Measurements from ENCODE around the gene GINS2.
A peak's percentile ranks its signal among the peaks of the same experiment; 100 is the strongest.

Gene GINS2

DNA sequence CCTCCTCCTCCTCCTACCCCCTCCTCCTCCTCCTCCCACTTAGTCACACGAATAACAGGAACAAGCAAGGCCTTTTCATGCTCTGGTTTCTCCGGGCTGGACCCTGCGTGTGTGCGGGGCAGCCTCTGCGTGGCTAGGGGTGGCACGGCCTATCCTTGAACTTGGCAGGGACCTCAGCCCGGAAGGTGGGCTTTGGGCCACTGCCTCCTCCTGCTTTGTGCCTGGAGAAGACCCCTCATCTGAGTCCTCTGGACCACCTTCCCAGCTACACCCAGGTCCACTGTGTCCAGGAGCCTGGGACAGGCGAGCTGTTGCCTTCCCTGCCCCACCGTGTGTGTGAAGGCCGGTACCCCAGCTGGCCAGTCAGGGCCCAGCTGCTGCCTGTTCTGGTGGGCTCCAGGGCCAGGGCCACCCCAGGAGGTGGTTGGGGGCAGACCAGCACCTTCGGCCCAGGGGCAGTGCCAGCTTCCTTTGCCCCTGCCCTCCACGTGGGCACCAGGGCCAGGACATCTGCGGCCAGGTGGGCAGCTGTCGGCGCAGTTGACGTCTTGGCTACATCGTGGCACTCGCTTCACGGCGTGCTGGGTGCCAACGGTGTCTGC lies 35.4 kb downstream of the GINS2 start:
- DNase-seq: no peak

DNA sequence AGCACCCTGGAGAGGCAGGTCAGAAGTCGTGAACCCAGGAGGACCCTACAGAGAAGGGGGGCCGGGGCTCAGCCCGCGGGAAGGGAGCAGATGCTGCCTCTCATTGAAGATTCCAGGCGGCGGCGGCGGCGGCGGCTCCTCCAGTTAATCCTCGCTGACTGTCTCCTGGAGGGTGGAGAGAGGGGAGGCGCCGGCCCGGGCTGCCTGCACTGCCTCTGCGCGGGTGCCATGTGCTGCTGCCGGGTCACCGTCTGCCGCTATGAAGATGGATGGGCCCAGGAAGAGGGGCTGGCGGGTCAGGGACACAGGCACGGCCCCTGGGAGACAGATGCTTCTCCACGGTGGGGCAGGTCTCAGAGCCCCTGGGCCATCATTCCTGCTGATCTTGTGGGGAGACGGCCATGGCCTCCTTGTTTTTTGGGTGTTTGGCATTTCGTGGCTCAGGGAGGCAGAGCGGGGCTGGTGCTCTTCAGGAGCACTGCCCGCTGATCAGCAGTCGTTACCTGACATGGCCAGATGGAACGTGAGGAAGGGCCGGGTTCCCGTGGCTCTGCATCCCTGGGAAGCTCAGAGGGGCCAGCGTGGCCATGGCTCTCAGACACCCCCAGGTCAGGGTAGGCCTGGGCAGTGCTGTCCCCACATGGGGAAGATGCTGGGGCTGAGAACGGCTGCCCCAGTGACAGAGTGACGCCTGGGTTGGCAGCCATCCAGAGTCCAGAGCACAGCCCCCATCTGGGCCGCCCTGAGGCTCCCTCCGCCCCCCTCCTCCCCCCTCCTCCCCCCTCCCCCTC lies 36.1 kb downstream of the GINS2 start:
- peak; percentile 46 for DNase-seq

DNA sequence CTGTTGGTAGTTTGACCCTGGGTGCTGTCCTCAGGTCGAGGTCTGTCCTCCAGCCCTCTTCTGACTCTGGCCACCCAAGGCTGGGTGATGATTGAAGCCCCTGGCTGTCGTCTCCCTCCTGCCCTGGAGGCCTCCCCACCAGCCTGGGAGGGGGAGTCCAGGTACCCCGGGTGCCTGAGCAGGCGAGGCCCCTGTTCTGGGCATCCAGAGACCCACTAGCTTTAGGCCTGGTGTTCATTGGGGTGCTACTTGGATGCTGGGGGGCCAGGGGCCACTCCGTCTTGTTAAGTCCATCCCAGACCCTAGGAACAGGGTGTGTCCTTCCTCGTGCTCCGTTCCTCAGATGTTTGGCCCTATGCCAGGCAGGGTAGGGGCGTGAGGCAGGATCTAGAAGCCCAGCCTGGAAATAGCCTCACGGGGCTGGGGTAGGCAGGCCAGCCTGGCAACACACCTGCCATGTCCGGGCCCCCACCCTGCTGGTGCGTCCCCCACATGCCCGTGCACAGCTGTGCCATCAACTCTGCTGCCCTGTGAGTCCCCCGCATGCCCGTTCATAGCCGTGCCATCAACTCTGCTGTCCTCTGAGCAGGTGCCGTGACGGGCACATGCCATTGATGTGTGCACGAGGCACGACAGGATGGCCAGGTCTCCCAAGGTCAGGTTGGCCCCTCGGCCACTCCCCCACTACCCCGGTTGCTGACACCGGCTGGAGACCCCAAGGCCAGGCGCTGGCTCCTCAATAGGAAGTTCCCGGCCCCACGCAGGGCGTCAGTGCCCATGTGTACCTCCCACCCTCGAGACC lies 36.9 kb downstream of the GINS2 start:
- DNase-seq: no peak

DNA sequence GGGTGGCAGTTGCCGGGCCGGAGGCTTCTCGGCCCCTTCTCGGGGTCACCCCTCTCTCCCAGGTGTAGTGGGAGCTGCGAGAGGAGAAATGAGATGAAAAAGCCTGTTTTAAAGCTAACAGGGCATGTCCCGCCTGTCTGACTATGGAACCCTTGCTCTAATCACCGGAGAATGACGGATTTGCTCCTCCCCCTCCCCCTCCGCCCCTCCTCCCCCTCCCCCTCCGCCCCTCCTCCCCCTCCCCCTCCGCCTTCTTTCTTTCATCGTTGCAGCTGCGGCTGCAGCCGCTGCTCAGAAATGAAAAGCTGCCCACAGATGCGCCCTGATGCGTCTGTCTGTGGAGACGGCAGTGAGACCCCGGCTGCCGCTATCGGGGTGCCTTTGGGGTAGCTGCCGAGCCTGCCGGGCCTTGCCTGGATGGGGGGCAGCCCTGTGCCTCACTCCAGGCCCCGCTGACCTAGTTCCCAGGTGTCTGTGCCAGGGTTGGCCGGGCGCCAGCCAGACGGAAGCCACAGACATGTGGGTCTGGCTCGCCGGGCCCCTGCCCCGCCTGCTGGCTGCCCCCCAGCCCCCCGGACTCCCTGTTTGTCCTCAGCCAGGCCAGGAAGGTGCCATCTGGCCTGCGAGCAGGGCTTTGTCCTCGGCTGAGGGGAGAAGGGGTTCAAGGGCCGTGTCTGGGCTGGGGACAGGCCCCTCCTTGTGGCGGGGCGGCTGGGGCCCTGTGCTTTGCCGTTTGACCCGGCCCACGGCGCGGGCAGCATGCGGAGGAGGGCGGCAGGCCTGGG lies 37.7 kb downstream of the GINS2 start:
- peak; percentile 54 for DNase-seq

DNA sequence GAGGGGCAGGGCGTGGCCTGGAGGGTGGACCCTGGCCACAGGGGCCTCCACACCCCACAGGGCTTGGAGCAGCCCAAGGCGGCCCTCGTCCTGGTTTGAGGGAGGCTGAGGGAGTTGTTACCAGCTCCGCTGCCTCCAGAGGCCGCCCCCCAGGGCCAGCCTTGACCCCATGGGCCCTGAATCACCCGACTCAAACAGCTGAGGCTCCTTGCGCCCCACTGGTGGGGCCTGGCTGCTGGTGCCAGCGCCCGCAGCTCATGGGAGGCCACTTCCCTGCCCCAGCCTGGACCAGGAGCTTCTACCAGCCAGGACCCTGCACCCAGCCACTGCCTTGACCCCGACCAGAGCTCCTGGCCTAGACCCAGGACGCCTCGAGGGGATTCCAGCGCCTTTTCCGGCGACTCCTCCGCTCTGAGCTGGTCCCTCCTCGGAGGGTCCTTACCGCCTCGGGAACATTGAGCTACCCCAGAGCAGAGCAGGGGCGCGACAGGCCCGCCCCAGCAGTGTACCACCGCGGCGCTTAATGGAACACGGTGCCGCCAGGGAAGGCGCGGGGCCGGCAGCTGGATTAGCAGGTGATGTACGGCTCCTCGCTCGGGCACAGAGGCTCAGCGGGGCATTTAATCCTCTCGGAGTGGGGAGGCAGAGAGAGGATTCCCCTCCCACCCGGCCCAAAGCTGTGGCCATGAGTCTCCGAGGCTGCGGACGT lies 38.5 kb downstream of the GINS2 start:
- DNase-seq: peak; percentile 38

DNA sequence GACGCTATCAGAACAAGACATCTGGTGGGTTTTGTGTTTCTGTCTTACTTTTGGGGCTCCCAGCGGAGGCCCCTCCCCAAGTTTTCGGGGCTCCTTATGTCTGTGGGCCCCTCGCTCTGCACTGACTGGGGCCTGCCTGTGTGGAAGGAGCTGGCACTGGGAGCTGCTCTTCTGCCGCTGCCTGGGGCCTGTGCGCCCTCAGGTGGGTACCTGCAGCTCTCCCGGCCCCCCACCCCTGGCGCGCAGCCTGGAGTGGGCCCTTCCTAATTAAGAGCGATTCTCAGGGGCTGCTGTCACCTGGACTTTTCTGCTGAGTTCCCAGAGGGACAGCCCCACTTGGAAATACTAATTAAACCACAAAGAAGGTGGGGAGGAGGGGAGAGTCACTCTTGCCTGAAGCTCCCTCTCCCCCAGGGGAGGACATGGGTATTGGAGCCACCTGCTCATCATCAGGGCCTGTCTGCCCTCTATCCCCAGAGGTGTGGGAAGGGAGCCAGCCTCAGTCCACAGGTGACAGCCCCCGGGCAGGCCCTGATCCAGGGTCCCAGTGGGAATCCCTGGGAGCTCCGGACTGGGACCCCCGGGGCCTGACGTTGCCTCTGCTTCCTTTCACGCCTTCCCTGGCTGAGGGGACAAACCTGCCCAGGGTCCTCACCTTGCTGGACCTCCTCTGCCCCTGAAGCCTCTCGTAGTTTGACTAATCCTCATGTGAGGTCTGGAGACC lies 39.2 kb downstream of the GINS2 start:
- peak; percentile 19 for DNase-seq

DNA sequence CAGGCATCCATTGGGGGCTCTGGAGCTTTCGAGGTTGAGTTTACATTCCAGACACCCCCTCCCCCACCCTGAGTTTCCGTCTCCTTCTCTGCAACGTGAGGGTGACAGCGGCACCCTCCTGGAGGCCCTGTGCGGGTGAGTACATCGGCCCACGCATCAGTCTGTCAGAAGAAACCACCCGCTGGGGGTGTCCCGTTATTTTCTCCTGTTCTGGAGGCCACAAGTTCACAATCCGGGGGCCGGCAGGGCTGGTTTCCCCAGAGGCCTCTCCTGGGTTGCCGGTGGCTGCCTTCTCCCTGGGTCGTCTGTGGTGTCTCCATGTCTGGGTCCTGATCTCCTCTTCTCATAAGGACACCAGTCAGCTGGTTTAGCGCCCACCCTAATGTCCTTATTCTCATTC lies 39.9 kb downstream of the GINS2 start:
- DNase-seq: no peak

DNA sequence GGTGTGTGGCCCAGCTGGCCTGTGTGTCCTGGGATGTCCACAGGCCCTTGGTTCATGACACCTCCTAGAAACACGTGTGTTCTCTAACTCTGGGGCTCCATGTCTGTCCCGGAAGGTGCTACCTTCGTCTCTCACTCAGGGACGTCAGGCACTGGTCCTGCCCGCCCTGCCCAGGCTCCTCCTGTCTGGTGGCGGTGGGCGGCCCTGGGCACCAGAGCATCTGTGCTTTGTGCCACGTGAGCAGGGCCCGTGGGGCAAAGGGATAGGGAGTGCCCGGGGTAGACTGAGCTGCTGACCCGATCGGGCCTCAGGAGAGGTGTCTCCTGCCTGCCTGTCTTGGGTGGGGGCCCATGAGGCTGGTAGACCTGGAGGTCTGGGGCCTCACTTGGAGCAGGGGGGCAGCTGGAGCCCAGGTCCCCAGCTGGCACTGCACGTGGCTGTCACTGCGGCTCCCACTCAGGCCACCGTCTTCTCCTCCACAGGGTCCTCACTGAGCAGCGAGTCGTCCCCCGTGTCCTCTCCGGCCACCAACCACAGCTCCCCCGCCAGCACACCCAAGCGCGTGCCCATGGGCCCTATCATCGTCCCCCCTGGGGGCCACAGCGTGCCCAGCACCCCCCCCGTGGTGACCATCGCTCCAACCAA lies 40.6 kb downstream of the GINS2 start:
- no peak for DNase-seq

DNA sequence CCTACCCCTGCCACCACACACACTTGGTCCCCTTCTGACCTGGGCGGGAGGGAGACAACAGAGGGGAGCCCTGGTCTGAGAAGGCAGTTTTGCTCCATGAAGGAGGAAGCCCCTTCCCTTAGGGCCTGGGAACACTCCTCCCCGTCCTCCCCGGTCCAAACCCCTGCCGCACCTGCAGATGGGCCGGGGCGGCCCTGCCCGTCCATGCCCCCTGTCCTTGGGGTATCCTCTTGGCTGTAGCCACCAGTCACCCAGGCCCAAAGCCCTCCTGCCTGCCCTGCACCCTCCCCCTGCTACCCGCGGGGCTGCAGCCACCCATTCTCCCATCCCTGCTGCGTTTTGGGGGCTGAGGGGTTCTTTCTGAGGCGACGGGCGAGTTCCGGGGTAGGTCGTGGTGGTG lies 41.8 kb downstream of the GINS2 start:
- DNase-seq: no peak

DNA sequence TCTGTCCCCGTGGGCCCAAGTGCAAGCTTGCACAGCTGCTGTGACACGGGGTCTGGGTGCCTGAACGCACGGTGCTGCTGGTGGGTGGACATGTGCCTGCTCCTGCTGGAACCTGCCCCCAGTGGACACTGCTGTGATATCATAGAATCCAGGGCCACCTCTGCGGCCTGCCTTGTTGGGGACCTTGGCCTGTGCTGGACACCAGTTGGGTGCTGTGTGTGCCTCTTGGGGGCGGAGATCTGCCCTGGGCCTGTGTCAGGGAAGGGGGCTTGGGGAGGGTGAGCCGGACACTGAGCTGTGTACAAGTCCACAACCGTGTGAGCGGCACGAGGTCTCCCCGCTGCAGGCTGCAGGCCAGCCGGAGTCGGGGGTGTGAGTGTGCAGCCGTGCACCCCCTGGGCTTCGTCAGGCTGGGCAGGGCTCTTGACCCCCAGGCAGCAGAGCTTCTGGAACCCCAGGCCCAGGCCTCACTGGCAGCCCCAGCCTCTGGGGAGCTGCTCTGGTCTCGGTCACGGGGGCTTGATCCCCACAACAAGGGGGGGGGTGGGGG lies 42.3 kb downstream of the GINS2 start:
- no peak for DNase-seq

DNA sequence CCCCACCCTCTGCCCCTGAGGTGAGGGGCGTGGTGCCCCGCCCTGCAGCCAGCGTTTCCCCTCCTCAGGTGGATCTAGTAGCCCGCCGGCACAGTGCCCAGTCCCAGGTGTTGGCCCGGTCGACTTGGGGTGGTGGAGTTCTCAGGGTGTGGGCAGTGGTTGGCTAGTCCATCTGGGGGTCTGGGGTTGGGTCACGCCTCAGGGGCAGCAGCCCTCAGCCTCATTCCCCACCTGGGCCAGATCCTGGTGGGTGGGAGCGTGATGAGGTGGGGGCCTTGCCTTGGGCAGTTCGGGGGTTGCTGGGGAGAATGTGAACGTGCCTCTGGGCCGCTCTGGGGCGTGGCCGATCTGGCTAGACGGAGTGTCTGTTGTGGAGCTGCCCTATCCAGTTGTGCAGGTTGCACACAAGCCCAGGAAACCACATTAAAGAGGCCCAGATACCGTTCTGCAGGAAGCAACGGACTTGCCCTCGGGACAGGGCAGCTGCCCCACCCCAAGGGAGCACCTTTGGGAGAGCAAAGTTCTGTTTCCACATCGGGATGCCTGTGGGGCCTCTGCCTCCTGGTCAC lies 43.6 kb downstream of the GINS2 start:
- DNase-seq: no peak

DNA sequence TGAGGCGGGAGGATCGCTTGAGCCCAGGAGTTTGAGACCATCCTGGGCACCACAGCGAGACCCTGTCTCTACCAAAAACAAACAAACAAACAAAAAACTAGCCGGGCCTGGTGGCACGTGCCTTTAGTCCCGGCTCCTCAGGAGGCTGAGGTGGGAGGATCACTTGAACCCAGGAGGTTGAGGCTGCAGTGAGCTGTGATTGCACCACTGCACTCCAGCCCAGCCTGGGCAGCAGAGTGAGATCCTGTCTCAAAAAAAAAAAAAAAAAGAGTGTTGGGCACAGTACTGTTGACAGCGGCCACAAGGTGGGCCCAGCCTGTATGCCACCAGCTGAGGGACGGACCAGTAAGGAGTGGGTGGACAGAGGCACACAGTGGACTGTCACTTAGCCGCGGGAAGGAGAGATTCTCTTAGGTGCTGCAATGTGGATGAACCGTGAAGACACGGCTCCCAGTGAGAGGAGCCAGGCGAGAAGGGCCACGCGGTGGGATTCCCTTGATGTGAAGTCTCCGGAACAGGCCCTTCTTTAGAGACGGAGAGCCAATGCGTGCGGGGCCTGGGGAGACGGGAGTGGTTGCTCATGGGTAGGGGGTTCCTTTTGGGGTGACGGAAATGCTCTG lies 44.6 kb downstream of the GINS2 start:
- no peak for DNase-seq

DNA sequence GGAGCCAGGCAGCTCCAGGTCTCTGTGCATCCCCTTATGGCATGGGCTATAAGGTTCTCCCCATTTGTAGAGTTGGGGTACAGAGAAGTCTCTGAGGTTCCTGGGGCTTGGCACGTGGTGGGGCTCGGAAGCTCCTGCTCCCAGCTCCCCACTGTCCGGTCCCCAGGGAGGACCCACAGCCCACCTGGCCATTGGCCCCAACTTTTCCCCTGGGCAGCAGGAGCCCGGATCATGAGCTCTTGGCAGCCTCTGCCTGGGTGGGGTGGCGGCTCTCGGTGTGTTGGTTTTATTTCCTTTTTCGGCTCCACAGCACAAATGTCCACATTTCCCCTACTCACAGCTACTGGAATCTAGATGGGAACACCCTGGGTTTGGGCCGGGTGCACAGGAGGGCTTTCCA lies 45.1 kb downstream of the GINS2 start:
- no peak for DNase-seq

DNA sequence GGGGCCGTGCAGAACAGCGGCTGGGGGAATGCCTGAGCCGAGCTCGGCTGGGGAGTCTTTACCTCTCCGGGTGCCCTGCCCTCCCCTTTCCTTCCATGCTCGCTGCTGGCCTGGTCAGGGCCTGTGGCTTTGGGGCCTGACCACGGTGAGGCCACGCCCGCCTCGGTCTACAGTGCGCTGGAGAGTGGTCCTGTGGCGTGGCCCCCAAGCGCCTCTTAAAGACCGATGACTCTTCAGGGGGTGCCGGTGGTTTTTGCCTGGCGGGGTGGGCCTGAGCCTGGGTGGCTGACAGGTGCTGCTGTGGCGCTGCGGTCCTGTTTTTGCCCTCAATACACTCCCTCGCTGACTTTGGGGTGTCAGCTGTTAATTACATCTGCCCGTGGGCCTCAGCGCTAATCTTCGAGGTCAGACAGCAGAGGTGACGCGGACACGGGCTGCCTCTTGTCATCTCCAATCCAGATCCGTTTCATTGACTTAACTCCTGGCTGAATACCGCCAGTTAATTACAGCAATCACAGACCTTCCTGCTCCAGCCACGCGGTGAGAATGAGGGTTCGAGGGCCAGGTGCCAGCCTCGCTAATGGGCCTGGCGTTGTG lies 45.9 kb downstream of the GINS2 start:
- DNase-seq: peak; percentile 75

DNA sequence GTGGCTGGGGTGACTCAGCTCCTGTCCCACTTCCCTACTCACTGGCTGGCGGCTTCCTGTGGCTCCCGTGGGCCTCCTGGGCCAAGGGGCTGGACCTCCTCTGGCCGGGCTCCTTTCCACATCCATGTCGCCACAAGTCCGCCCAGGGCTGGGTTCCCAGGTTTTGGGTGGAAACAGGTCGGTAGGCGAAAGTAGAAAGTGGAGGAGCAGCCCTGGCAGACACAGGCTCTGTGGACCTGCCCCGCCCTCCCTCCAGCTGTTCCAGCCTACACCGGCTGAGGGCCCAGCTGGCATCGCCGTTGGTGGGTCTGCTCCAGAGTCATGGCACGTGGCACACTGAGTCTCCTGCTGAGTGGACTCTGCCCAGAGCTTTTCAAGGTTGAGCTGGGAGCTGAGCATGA lies 47.0 kb downstream of the GINS2 start:
- no peak for DNase-seq

DNA sequence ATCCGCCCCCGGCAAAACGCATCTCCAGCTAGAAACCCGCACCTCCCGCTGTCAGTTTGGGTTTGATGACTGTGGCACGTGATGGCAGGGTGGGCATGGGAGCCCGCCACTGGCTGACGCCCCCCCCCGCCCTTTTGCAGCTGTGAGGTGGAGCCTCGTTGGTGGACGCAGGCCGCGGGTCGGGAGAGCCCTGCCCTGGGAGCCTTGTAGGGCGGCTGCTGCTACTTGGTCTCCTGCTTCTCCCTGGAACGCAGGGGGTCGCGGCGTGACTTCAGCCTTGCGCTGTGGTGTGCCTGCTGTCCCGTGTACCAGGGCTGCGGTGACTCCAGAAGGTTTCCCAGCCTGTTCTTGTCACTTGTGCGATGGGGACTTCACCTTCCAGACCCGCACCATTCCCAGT lies 47.4 kb downstream of the GINS2 start:
- no peak for DNase-seq

DNA sequence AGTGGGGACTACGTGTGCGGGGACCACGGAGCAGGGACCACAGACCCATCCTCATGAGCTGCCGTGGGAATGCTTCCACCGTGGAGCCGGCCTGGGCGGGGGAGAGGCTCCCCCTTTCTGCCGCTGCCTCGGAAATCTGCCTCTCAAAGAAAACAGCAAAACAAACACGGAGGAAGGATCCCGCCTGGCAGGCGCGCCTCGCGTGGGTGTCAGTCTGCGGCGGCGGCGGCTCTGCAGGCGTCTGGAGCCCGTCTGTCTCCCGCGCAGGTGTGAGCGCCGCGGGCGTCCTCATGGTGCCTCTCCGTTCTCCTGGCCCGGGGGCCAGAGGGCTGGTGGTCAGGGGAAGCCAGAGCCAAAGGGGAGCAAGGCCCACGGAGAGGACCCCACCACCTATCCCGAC lies 48.2 kb downstream of the GINS2 start:
- DNase-seq: peak; percentile 17

DNA sequence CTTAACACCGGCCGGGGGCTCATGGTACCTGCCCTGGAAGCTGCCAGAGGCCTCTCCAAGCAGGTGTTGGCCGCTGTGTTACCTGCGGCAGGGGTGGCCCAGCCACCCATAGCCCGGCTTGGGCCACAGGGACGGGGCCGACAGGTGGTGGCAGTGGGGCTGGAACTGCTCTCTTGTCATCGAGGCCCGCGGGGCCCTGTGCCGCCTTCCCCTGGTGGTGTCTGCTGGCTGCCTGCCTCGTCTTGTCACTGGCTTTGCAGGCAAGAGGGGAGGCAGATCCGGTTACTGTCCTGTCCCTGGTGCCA lies 48.5 kb downstream of the GINS2 start:
- no peak for DNase-seq

DNA sequence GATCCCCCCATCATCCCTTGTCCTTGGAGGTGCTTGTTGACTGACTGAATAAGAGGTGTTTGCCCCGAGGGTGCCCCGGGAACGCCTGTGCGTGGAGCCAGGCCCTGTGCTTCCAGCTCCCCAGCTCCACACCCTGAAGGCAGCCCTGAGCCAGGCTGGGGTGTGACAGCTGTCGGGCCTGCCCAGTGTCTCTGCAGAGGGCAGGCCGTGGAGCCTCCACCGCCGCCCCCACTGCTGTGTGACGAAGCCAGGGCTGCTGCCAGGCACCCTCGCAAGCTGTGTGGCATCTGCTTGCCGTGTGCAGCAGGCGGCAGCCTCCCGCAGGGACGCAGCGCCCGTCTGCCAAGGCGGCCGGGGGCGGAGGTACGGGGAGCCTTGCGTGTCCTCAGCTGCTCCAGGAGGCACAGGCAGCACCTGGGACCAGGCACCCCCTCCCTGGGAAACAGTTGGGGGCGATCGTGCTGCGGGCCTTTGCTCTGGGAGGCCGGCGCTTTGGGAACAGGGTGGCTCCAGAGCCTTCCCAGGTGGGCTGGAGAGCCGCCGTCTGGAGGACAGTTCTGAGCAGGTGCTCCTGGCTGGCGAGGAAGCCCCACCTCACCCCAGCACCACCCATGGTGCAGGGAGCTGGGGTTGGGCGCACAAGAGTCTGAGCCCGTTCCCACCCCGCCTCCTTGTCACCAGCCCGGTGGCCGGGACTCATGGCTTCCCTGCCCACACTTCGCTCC lies 49.1 kb downstream of the GINS2 start:
- peak; percentile 73 for DNase-seq
